Naive B cell (primary cell): ENCODE measurements around the gene SFXN2. TPM values are rescaled to one million over a fixed set of nuclear protein-coding genes. Genes with fewer than 3 reads are reported as not detected.
"Not testable (repeated sequence)": the region's sequence is repeated elsewhere in the genome, so short reads cannot be mapped to it uniquely, and the experiment has no call there.

Experiments
- ATAC-seq, 2 donors: fragments of 150-1000 bp; cut with Tn5 transposase; 2 replicates each; pipeline ENCODE4 v1.10.0; 2021; ENCODE audit warnings: low read depth in 2 of 2, mild to moderate bottlenecking in 2 of 2, moderate library complexity in 2 of 2
- DNase-seq: peaks from one replicate; pipeline ENCODE4 v3.0.0; 2022
- H3K27ac Mint-ChIP-seq, 6 donors: one replicate each; pipeline ENCODE4 v1.8.0; 2020 to 2022; ENCODE audit warnings: mild to moderate bottlenecking in 6 of 6, mixed read lengths in 6 of 6, moderate library complexity in 5 of 6, inconsistent platforms in 2 of 6
- H3K27me3 Mint-ChIP-seq, 3 donors: one replicate each; pipeline ENCODE4 v1.8.0; 2021 to 2022; ENCODE audit warnings: mixed read lengths in 3 of 3, mild to moderate bottlenecking in 1 of 3
- H3K36me3 Mint-ChIP-seq, 2 donors: one replicate each; pipeline ENCODE4 v1.8.0; 2020 to 2022; ENCODE audit warnings: mixed read lengths in 2 of 2, inconsistent platforms in 1 of 2, mild to moderate bottlenecking in 1 of 2
- H3K4me1 Mint-ChIP-seq, 3 donors: one replicate each; pipeline ENCODE4 v1.8.0; 2020 to 2022; ENCODE audit warnings: mixed read lengths in 3 of 3, inconsistent platforms in 1 of 3, mild to moderate bottlenecking in 1 of 3, moderate library complexity in 1 of 3
- H3K4me3 Mint-ChIP-seq, 8 donors: one replicate each; pipeline ENCODE4 v1.8.0; 2020 to 2022; ENCODE audit warnings: mild to moderate bottlenecking in 8 of 8, mixed read lengths in 8 of 8, moderate library complexity in 8 of 8, inconsistent platforms in 2 of 8
- H3K9me3 Mint-ChIP-seq, 7 donors: one replicate each; pipeline ENCODE4 v1.8.0; 2020 to 2022; ENCODE audit warnings: mixed read lengths in 7 of 7, mild to moderate bottlenecking in 5 of 7, inconsistent platforms in 2 of 7, moderate library complexity in 1 of 7
- polyA plus RNA-seq, 6 donors: library from polyadenylated mRNA; unstranded; fragments of 300-500 nt; fragmentation: Illumina TruSeq; gene quantifications; one replicate each; pipeline ENCODE4 v1.2.3, GENCODE V29; 2021; ENCODE audit warnings: low read depth in 6 of 6

The SFXN2 gene
- polyA plus RNA-seq, 6 donors from 2014 or later = 2.6 to 14.1 (median 8.3) TPM

DNA sequence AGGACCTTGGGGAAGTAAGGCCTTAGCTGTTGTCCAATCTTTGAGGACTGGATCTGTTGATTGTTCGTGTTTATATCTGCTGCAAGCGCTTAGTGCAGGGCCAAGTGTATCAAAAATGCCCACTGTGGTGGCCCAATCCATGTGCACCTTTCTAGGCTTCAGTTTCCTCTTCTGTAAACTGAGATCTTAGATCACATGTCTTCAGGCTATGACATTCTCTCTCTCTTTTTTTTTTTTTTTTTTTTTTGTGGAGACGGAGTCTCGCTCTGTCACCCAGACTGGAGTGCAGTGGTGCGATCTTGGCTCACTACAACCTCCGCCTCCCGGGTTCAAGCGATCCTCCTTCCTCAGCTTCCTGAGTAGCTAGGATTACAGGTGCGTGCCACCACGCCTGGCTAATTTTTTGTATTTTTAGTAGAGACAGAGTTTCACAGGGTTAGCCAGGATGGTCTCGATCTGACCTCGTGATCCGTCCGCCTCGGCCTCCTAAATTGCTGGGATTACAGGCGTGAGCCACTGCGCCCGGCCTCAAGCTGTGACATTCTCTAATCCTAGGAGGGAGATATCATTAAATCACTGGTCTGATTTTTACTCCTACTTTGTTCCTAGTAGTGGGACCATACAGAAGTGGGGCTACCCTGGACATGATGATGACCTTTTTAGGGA lies 2.6 kb downstream of the SFXN2 start:
- H3K9me3 Mint-ChIP-seq, ATAC-seq, H3K36me3 Mint-ChIP-seq, H3K27me3 Mint-ChIP-seq, DNase-seq: not testable (repeated sequence)
- H3K4me3 Mint-ChIP-seq = peak overlapping the region in 1 of 8 donors; percentile 94
- peak overlapping the region in 2 of 6 donors; percentile 64 to 65 for H3K27ac Mint-ChIP-seq
- H3K4me1 Mint-ChIP-seq = peaks cover 23 to 41% (median 40%) of the 10 kb centered on the region in 3 donors

DNA sequence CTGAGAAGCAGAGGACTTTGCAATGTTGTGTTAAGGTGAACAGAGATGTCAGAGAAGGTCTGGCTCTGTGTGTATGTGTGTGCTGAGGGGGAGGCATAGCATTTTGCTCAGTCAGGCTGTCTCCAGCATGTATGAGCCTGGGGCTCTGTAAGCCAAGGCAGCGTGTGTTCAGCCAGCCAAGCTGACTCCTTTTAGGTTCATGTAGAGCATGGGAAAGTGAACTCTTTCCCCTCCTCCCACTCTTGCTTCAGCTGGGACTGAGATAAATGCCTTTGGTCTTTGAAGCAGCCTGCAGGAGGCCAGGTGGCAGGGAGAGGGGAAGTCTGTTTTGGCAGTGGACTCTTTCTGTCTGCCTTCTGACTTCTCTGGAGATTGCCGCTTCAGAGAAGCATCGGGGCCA lies 3.8 kb downstream of the SFXN2 start:
- no peaks in the 10 kb centered on the region for H3K27me3 Mint-ChIP-seq
- peak overlapping the region in 1 of 8 donors; percentile 74 for H3K4me3 Mint-ChIP-seq
- H3K9me3 Mint-ChIP-seq = no peaks in the 10 kb centered on the region
- H3K4me1 Mint-ChIP-seq = peaks cover 19 to 40% (median 30%) of the 10 kb centered on the region in 3 donors
- H3K27ac Mint-ChIP-seq = peak overlapping the region in 2 of 6 donors; percentile 25 to 60
- H3K36me3 Mint-ChIP-seq = peaks cover 0 to 4% of the 10 kb centered on the region in 2 donors
- DNase-seq = no peak
- ATAC-seq = no peak

DNA sequence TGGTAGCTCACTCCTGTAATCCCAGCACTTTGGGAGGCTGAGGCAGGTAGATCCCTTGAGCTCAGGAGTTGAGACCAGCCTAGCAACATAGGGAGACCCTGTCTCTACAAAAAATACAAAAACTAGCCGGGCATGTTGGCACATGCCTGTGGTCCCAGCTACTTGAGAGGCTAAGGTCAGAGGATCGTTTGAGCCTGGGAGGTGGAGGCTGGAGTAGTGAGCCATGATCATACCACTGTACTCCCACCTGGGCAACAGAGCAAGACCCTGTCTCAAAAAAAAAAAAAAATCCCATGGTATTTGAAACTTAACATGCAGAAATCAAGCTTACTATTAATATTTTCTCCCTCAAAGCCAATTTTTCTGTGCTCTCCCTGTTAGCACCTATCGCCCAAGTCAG lies 5.9 kb downstream of the SFXN2 start:
- Mint-ChIP-seq H3K4me3 (no peak overlapping the region), H3K4me1 (peaks cover 6 to 25% (median 22%) of the 10 kb centered on the region in 3 donors), H3K27ac (peak overlapping the region in 1 of 6 donors; percentile 51), H3K27me3 (no peaks in the 10 kb centered on the region), H3K36me3 (peaks cover 7 to 14% of the 10 kb centered on the region in 2 donors), H3K9me3 (peaks cover 0 to 5% (median 0%) of the 10 kb centered on the region in 7 donors)
- no peak for ATAC-seq
- no peak for DNase-seq

DNA sequence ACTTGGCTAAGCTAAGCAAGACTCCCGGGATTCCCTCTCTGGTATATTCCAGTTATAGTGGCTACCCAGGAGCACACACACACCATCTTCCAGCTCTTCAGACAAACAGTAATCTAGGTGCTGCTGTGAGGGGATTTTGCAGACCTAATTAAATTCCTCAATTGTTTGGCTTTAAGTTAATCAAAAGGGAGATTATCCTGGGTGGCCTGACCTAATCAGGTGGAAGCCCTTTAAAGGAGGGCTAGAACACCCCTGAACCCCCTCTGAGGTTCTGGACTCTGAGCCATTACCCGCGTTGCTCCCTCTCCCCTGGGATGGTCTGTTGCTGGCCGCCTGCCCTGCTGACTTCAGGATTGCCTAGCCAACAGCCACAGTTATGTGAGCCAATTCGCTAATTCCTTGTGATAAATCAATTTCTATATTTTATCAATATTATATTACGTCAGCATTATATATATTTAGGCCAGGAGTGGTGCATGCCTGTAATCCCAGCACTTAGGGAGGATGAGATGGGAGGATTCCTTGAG lies 6.4 kb downstream of the SFXN2 start:
- Mint-ChIP-seq H3K4me1 (peaks cover 5 to 24% (median 17%) of the 10 kb centered on the region in 3 donors), H3K36me3 (peaks cover 7 to 14% of the 10 kb centered on the region in 2 donors), H3K27me3 (no peaks in the 10 kb centered on the region), H3K27ac (no peak overlapping the region), H3K4me3 (no peak overlapping the region), H3K9me3 (peaks cover 0 to 5% (median 0%) of the 10 kb centered on the region in 7 donors)
- DNase-seq (no peak), ATAC-seq (no peak)

DNA sequence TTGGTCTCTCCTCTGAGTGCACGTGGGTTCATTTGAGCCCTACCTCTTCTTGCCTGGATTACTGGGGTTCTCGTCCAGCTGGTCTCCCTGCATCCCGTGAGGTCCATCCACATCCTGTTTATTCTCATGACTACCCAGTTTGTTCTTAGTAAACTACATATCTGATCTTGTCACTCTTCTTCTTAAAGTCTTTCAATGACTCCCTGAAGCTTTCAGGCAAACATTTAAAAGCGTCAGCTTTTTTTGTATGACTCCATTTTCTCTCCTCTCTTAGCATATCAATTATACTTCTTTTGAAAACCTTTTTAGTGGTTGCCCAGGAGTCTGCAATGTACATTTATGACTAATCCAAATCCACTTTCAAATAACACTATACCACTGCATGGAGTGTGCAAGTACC lies 7.5 kb downstream of the SFXN2 start:
- H3K4me1 Mint-ChIP-seq = peaks cover 5 to 19% (median 13%) of the 10 kb centered on the region in 3 donors
- peak overlapping the region in 1 of 6 donors; percentile 94 for H3K27ac Mint-ChIP-seq
- DNase-seq (no peak), ATAC-seq (no peak)
- no peaks in the 10 kb centered on the region for H3K27me3 Mint-ChIP-seq
- H3K36me3 Mint-ChIP-seq = peaks cover 14% of the 10 kb centered on the region in 2 donors
- no peak overlapping the region for H3K4me3 Mint-ChIP-seq
- H3K9me3 Mint-ChIP-seq = peaks cover 0 to 5% (median 0%) of the 10 kb centered on the region in 7 donors

DNA sequence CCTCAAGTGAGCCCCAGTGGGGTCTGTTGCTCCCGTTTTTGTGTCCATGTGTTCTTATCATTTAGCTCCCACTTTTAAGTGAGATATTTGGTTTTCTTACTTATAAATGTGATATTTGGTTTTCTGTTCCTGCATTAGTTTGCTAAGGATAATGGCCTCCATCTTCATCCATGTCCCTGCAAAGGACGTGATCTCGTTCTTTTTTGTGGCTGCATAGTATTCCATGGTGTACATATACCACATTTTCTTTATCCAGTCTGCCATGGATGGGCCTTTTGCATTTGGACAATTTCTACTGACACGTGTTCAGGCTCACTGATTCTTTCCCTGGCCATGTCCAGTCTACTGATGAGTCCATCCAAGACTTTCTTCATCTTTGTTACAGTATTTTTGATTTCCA lies 9.6 kb downstream of the SFXN2 start:
- DNase-seq (no peak), ATAC-seq (no peak)
- H3K36me3 Mint-ChIP-seq = peaks cover 10 to 14% of the 10 kb centered on the region in 2 donors
- H3K27ac Mint-ChIP-seq = no peak overlapping the region
- peaks cover 7 to 17% (median 7%) of the 10 kb centered on the region in 3 donors for H3K4me1 Mint-ChIP-seq
- H3K27me3 Mint-ChIP-seq = no peaks in the 10 kb centered on the region
- no peak overlapping the region for H3K4me3 Mint-ChIP-seq
- H3K9me3 Mint-ChIP-seq = peaks cover 0 to 5% (median 0%) of the 10 kb centered on the region in 7 donors

DNA sequence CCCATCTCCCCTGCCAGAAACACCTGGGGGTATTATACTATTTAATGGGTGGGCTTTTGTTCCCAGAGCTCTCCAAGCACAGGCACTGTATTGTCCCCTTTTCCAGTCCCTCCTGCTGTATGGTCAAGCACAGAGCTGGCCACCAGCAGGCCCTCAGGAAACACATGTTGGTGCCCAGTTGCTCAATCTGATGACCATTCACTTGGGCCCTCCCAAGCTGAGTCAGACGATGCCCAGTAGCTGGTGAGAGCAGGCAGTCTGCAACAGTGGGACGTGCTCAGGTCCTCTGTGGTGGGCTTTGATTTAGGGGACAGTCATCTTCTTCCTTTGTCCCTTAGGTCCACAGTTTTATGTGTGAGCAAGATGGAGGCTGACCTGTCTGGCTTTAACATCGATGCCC lies 11.8 kb downstream of the SFXN2 start:
- no peak overlapping the region for H3K4me3 Mint-ChIP-seq
- peaks cover 10 to 14% of the 10 kb centered on the region in 2 donors for H3K36me3 Mint-ChIP-seq
- H3K27me3 Mint-ChIP-seq = no peaks in the 10 kb centered on the region
- ATAC-seq (no peak), DNase-seq (no peak)
- peak overlapping the region in 1 of 6 donors; percentile 68 for H3K27ac Mint-ChIP-seq
- H3K9me3 Mint-ChIP-seq = peaks cover 0 to 5% (median 0%) of the 10 kb centered on the region in 7 donors
- H3K4me1 Mint-ChIP-seq = peaks cover 7 to 11% (median 10%) of the 10 kb centered on the region in 3 donors

DNA sequence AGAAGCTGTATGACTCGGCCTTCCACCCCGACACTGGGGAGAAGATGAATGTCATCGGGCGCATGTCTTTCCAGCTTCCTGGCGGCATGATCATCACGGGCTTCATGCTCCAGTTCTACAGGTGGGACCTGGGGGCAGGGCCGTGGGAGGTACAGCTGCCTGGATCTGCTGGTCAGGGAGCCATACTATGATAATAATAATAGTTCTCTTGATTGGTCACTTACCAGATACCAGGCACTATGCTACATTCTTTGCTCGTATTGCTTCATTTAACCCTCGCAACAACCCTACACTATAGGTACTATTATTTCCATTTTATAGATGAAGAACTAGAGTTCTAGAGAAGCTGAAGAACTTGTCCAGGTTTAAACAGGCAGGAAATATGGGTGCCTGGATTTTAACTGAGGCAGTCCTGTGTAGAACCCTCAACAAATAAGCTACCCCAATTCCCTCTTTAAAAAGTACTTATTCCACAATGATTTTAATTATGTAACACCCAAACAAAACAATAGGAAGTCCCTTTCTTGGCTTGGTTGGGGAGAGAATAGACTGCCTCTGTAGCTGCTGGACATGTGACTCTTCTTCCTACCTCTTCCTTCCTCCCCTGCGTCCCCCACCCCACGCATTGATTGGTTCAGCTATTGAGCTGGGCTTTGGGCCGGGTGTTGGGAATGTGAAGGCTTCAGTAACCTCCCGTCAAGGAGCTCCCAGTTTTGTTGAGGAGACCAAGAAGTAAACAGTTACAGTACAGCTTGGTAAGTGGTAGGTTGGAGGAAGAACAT lies 12.8 kb downstream of the SFXN2 start:
- H3K36me3 Mint-ChIP-seq = peaks cover 10 to 19% of the 10 kb centered on the region in 2 donors
- no peak overlapping the region for H3K4me3 Mint-ChIP-seq
- peak overlapping the region in 2 of 6 donors; percentile 79 to 94 for H3K27ac Mint-ChIP-seq
- no peaks in the 10 kb centered on the region for H3K27me3 Mint-ChIP-seq
- ATAC-seq (no peak), DNase-seq (no peak)
- peaks cover 4 to 11% (median 4%) of the 10 kb centered on the region in 3 donors for H3K4me1 Mint-ChIP-seq
- peaks cover 0 to 5% (median 0%) of the 10 kb centered on the region in 7 donors for H3K9me3 Mint-ChIP-seq

DNA sequence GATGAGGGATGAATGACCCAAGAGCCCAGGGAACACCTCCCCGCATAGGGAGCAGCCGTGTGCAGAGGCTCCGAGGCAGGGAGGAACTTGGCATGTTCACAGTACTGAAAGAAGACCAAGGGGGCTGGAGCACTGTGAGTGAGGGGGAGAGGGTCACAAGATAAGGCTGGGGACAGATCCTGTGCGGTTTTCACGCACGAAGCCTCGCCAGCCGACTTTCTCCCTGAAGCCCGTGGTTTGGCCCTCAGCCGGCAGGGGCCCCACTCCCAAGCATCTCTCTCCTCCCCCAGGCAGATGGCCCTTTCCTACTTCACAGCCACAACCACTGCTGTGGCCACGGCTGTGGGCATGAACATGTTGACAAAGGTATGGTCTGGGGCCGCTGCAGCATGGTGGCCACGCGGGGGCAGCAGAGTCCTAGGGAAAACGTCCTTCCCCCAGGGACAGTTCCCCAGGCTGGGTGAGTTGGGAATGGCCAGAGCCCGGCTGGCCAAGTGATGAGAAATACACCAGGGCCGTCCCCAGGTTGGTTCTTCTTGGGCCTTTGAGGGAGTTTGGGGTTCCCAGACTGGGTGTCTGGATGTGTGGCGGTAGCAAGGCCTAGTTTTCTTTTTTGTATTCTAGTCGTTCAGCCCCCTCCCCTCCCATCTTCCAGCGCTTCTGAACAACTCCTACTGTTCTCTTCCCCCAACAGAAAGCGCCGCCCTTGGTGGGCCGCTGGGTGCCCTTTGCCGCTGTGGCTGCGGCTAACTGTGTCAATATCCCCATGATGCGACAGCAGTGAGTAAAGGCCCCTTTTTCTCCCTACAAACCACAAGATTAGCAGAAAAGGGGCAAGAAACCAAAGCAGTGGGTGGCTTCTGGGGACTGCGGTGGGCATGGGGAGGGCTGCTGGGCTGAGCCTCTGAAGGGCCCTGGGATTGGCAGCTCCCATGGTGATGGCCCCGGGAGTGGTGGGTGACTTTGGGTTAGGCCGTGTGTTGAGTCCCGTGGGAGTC lies 14.9 kb downstream of the SFXN2 start:
- Mint-ChIP-seq H3K27ac (peak overlapping the region in 4 of 6 donors; percentile 12 to 89 (median 47)), H3K9me3 (peaks cover 0 to under 1% (median 0%) of the 10 kb centered on the region in 7 donors), H3K4me3 (peak overlapping the region in 1 of 8 donors; percentile 65), H3K4me1 (peaks cover 3 to 8% (median 4%) of the 10 kb centered on the region in 3 donors), H3K36me3 (peaks cover 5 to 19% of the 10 kb centered on the region in 2 donors), H3K27me3 (no peaks in the 10 kb centered on the region)
- DNase-seq = peak; percentile 31
- ATAC-seq = peak; percentile 32 to 67

DNA sequence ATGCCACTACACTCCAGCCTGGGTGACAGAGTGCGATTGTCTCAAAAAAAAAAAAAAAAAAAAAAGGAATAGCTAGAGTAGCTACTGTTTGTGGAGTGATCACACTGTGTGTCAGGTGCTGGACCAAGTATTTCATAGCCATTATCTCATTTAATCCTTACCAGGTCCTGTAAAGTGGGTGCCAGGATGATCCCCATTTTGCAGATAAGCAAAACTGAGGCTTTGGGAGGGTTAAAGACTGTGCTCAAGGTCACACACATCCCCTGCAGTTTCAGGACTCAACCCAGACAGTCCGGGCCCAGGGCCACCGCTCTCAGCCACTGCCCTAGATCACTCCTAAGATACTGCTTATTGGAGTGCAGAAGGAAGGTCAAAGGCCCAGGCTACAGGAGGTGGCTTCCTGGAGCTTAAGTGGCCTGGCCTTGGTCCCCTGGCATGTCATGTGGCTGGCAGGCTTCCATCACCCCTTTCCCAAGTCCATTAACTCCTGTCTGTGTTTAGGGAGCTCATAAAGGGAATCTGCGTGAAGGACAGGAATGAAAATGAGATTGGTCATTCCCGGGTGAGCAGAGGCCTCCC lies 16.9 kb downstream of the SFXN2 start:
- Mint-ChIP-seq H3K4me1 (peaks cover 0 to 8% (median 6%) of the 10 kb centered on the region in 3 donors), H3K4me3 (no peak overlapping the region)
- ATAC-seq = no peak

DNA sequence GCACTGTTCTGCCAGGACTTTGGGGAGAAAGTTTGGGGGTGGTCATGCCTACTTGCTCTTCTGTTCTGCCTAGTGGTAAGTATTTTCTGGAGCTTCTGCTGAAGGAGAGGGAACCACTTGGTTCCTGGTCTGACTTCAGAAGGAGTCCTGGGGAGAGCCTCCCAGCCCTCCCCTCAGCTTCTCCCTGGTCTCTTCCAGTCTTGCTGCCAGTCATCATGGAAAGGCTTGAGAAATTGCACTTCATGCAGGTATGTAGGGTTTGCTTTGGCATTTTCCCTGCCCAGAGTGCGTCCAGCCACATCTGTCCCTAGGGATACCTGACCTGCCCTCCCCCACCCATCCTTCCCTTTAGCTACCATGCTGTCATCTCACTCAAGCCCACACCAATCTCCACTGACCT lies 18.2 kb downstream of the SFXN2 start:
- H3K4me1 Mint-ChIP-seq = peaks cover 0 to 6% (median 6%) of the 10 kb centered on the region in 3 donors
- H3K9me3 Mint-ChIP-seq = no peaks in the 10 kb centered on the region
- peak overlapping the region in 1 of 8 donors; percentile 41 for H3K4me3 Mint-ChIP-seq

More for the DNA sequence above, 16.9 kb downstream of the SFXN2 start:
- DNase-seq = no peak
- no peaks in the 10 kb centered on the region for H3K9me3 Mint-ChIP-seq
- H3K36me3 Mint-ChIP-seq = peaks cover 0 to 16% of the 10 kb centered on the region in 2 donors
- no peak overlapping the region for H3K27ac Mint-ChIP-seq
- H3K27me3 Mint-ChIP-seq = no peaks in the 10 kb centered on the region

DNA sequence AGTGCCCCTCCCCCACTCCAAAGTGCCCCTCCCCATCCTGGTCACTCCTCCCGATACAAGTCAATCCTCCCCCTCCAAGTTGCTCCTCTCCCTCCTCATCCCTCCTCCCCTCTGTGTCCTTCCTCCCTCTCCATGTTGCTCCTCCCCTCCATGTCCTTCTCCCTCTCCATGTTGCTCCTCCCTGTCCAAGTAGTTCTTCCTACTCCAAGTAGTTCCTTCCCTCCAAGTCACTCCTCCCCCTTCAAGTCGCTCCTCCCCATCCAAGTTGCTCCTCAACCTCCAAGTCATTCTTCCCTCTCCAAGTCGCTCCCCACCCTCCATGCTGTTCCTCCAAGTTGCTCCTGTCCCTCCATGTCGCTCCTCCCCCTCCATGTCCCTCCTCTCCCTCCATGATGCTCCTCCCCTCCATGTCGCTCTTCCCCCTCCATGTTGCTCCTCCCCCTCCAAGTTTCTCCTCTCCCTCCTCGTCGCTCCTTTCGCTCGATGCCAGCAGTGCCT lies 20.7 kb downstream of the SFXN2 start:
- DNase-seq = no peak
- H3K27me3 Mint-ChIP-seq = no peaks in the 10 kb centered on the region
- peak overlapping the region in 2 of 6 donors; percentile 26 to 49 for H3K27ac Mint-ChIP-seq

More for the DNA sequence above, 18.2 kb downstream of the SFXN2 start:
- ATAC-seq (no peak), DNase-seq (no peak)
- Mint-ChIP-seq H3K36me3 (peaks cover 0 to 9% of the 10 kb centered on the region in 2 donors), H3K27me3 (no peaks in the 10 kb centered on the region), H3K27ac (no peak overlapping the region)

More for the DNA sequence above, 20.7 kb downstream of the SFXN2 start:
- Mint-ChIP-seq H3K36me3 (peaks cover 0 to 9% of the 10 kb centered on the region in 2 donors), H3K4me3 (no peak overlapping the region), H3K9me3 (no peaks in the 10 kb centered on the region), H3K4me1 (peaks cover 5 to 12% (median 9%) of the 10 kb centered on the region in 3 donors)
- ATAC-seq = no peak
